IMR-90 (cell line): ENCODE measurements around the gene MTF2.

Experiments used
- CEBPB ChIP-seq: IDR thresholded peaks from 2 replicates; pipeline ENCODE4 v1.6.1; 2012; ENCODE audit warnings: low read depth, low read length, improper control_type of control experiment
- CHD1 ChIP-seq: IDR thresholded peaks from 2 replicates; pipeline ENCODE4 v1.6.1; 2012; ENCODE audit warnings: low read depth, low read length, improper control_type of control experiment
- CTCF ChIP-seq: conservative IDR thresholded peaks from 2 replicates; pipeline ENCODE4 v1.5.1; 2012; ENCODE audit warnings: mild to moderate bottlenecking, low read depth, low read length, improper control_type of control experiment
- FOS ChIP-seq: fragments of 150-350 bp; IDR thresholded peaks from 2 replicates; pipeline ENCODE4 v1.6.1; 2016; ENCODE audit warnings: low read depth, low read length
- MAZ ChIP-seq: IDR thresholded peaks from 2 replicates; pipeline ENCODE4 v1.6.1; 2012; ENCODE audit warnings: low read depth, mild to moderate bottlenecking, low read length, improper control_type of control experiment, moderate library complexity, borderline replicate concordance
- MXI1 ChIP-seq: IDR thresholded peaks from 2 replicates; pipeline ENCODE4 v1.6.1; 2012; ENCODE audit warnings: low read depth, mild to moderate bottlenecking, low read length, moderate library complexity, borderline replicate concordance
- NFE2L2 ChIP-seq: fragments of 150-350 bp; IDR thresholded peaks from 2 replicates; pipeline ENCODE4 v1.6.1; 2016; ENCODE audit warnings: low read depth, mild to moderate bottlenecking, low read length
- POLR2A ChIP-seq: IDR thresholded peaks from 2 replicates; pipeline ENCODE4 v1.6.1; 2012; ENCODE audit warnings: mild to moderate bottlenecking, low read depth, low read length
- RAD21 ChIP-seq: IDR thresholded peaks from 2 replicates; pipeline ENCODE4 v1.6.1; 2012; ENCODE audit warnings: low read length, improper control_type of control experiment
- RCOR1 ChIP-seq: IDR thresholded peaks from 2 replicates; pipeline ENCODE4 v1.6.1; 2012; ENCODE audit warnings: mild to moderate bottlenecking, low read length, improper control_type of control experiment; ENCODE audit not compliant: insufficient replicate concordance
- USF2 ChIP-seq: fragments of 150-350 bp; IDR thresholded peaks from 2 replicates; pipeline ENCODE4 v1.6.1; 2017; ENCODE audit warnings: mild to moderate bottlenecking, antibody characterized with exemption, low read length, low read depth

- TF ChIP-seq FOS = no peak
- TF ChIP-seq RAD21 = no peak
- no peak for TF ChIP-seq CTCF
- TF ChIP-seq CHD1 = no peak
- no peak for TF ChIP-seq MAZ
- no peak for TF ChIP-seq POLR2A
- no peak for TF ChIP-seq RCOR1
- TF ChIP-seq USF2 = no peak
- no peak for TF ChIP-seq MXI1
- TF ChIP-seq CEBPB = no peak
- no peak for TF ChIP-seq NFE2L2
These were observed 44.2 kb downstream of the MTF2 start for GRCh38 chr1:93123201-93123783.
